Thyroid gland (tissue), 4 donors: Measurements from ENCODE around the gene FAM13C. TPM values are rescaled to one million over a fixed set of nuclear protein-coding genes. Genes with fewer than 3 reads are reported as not detected.

Experiments
- total RNA-seq, 4 donors: library from RNA; depleted of rRNA; stranded (reverse); fragments of >200 nt; gene quantifications; one replicate each; pipeline ENCODE4 v1.2.3, GENCODE V29; 2016

FAM13C gene
- total RNA-seq, 4 donors from 2014 or later, result 11.3 to 16.5 (median 14.3) TPM

Other genes with a start within 250 kb of the FAM13C start
- gene PHYHIPL, start 185.9 kb downstream of the FAM13C start, total RNA-seq, result under 1 TPM in 3 of 4 donors, not detected in 1; 0.11 to 0.29 (median 0.13) TPM